HEK293 (cell line): ENCODE measurements around the gene BCL7A.

Source experiments
- CTCF ChIA-PET: fragments of 350-600 bp; formaldehyde crosslinking; extraction: SDS; loops from one replicate; lab custom pipeline; 2021; ENCODE audit warnings: antibody characterized with exemption; lab: Yijun Ruan, JAX
- POLR2A ChIA-PET: fragments of 300-600 bp; formaldehyde crosslinking; extraction: SDS; loops from one replicate; lab custom pipeline; 2020; ENCODE audit warnings: antibody characterized with exemption, inconsistent platforms; lab: Yijun Ruan, JAX
- H3K27ac ChIP-seq: fragments of 200-500 bp; sonication (Bioruptor generic); 2 replicates; pipeline ENCODE4 v1.5.1; 2014; ENCODE audit warnings: low read depth, low read length, control low read depth, inconsistent platforms; ENCODE audit errors: extremely low read depth
- H3K36me3 ChIP-seq, 2 experiments: fragments of 200-500 bp in 1 of 2; sonication (Bioruptor generic) in 1 of 2; 1 replicate in 1 of 2; 2 replicates in 1 of 2; pipeline ENCODE4 v1.5.1; 2014 to 2017; ENCODE audit warnings: inconsistent platforms in 2 of 2, low read length in 2 of 2; ENCODE audit not compliant: control insufficient read depth in 2 of 2, insufficient read depth in 1 of 2
- H3K4me1 ChIP-seq: fragments of 200-500 bp; sonication (Bioruptor generic); 2 replicates; pipeline ENCODE4 v1.5.1; 2014; ENCODE audit warnings: mild to moderate bottlenecking, low read length, inconsistent platforms; ENCODE audit not compliant: control insufficient read depth, insufficient read depth
- H3K4me3 ChIP-seq: 2 replicates; pipeline ENCODE4 v1.5.1; 2011; ENCODE audit warnings: low read depth, mild to moderate bottlenecking, control low read depth, low read length, moderate library complexity
- H3K9me3 ChIP-seq: fragments of 200-500 bp; sonication (Bioruptor generic); 2 replicates; pipeline ENCODE4 v1.5.1; 2014; ENCODE audit warnings: low read depth, low read length, inconsistent platforms; ENCODE audit not compliant: control insufficient read depth, insufficient read depth
- GLI2 ChIP-seq: fragments of 450-650 bp; formaldehyde crosslinking; IDR thresholded peaks from 2 replicates; pipeline ENCODE4; 2017; ENCODE audit warnings: missing biosample characterization, missing genetic modification characterization, low read depth, borderline replicate concordance
- GLIS2 ChIP-seq: fragments of 450-650 bp; formaldehyde crosslinking; IDR thresholded peaks from 2 replicates; pipeline ENCODE4 v1.5.1; 2016; ENCODE audit warnings: missing biosample characterization, missing genetic modification characterization
- INSM2 ChIP-seq: fragments of 450-650 bp; formaldehyde crosslinking; IDR thresholded peaks from 2 replicates; pipeline ENCODE4 v1.5.1; 2016; ENCODE audit warnings: missing biosample characterization, missing genetic modification characterization
- KLF9 ChIP-seq: fragments of 450-650 bp; formaldehyde crosslinking; IDR thresholded peaks from 2 replicates; pipeline ENCODE4 v1.5.1; 2016; ENCODE audit warnings: missing biosample characterization, missing genetic modification characterization, low read depth
- PATZ1 ChIP-seq: fragments of 450-650 bp; formaldehyde crosslinking; IDR thresholded peaks from 2 replicates; pipeline ENCODE4 v1.5.1; 2016; ENCODE audit warnings: missing biosample characterization, missing genetic modification characterization
- PRDM1 ChIP-seq: fragments of 450-650 bp; formaldehyde crosslinking; IDR thresholded peaks from 2 replicates; pipeline ENCODE4; 2016; ENCODE audit warnings: missing biosample characterization, missing genetic modification characterization
- PRDM10 ChIP-seq: fragments of 450-650 bp; formaldehyde crosslinking; IDR thresholded peaks from 2 replicates; pipeline ENCODE4 v1.5.1; 2016; ENCODE audit warnings: missing biosample characterization, missing genetic modification characterization
- TRIM28 ChIP-seq: IDR thresholded peaks from 2 replicates; pipeline ENCODE4 v1.6.1; 2011; ENCODE audit warnings: low read length, control low read depth, borderline replicate concordance
- ZFP3 ChIP-seq: fragments of 450-650 bp; formaldehyde crosslinking; IDR thresholded peaks from 2 replicates; pipeline ENCODE4 v1.5.1; 2016; ENCODE audit warnings: low read depth, missing biosample characterization, missing genetic modification characterization
- ZIC2 ChIP-seq: fragments of 450-650 bp; formaldehyde crosslinking; IDR thresholded peaks from 2 replicates; pipeline ENCODE4 v1.5.1; 2016; ENCODE audit warnings: missing biosample characterization, missing genetic modification characterization
- ZNF155 ChIP-seq: fragments of 450-650 bp; formaldehyde crosslinking; IDR thresholded peaks from 2 replicates; pipeline ENCODE4 v1.5.1; 2016; ENCODE audit warnings: missing biosample characterization, missing genetic modification characterization
- ZNF292 ChIP-seq: fragments of 450-650 bp; formaldehyde crosslinking; IDR thresholded peaks from 2 replicates; pipeline ENCODE4 v1.5.1; 2016; ENCODE audit warnings: low read depth, missing biosample characterization, missing genetic modification characterization, borderline replicate concordance
- ZNF302 ChIP-seq: fragments of 450-650 bp; formaldehyde crosslinking; IDR thresholded peaks from 2 replicates; pipeline ENCODE4 v1.5.1; 2016; ENCODE audit warnings: missing biosample characterization, missing genetic modification characterization, low read depth
- ZNF433 ChIP-seq: fragments of 450-650 bp; formaldehyde crosslinking; IDR thresholded peaks from 2 replicates; pipeline ENCODE4 v1.5.1; 2016; ENCODE audit warnings: missing biosample characterization, missing genetic modification characterization, low read depth
- ZNF449 ChIP-seq: fragments of 450-650 bp; formaldehyde crosslinking; IDR thresholded peaks from 2 replicates; pipeline ENCODE4 v1.5.1; 2017; ENCODE audit warnings: missing biosample characterization, mild to moderate bottlenecking, missing genetic modification characterization, moderate library complexity
- ZNF473 ChIP-seq: fragments of 450-650 bp; formaldehyde crosslinking; IDR thresholded peaks from 2 replicates; pipeline ENCODE4 v1.5.1; 2017; ENCODE audit warnings: missing biosample characterization, missing genetic modification characterization
- ZNF510 ChIP-seq: fragments of 450-650 bp; formaldehyde crosslinking; IDR thresholded peaks from 2 replicates; pipeline ENCODE4 v1.5.1; 2018; ENCODE audit warnings: mild to moderate bottlenecking, missing genetic modification characterization, missing biosample characterization; ENCODE audit not compliant: insufficient replicate concordance
- ZNF530 ChIP-seq: fragments of 450-650 bp; formaldehyde crosslinking; IDR thresholded peaks from 2 replicates; pipeline ENCODE4 v1.5.1; 2016; ENCODE audit warnings: low read depth, missing biosample characterization, missing genetic modification characterization
- ZNF624 ChIP-seq: fragments of 450-650 bp; formaldehyde crosslinking; IDR thresholded peaks from 2 replicates; pipeline ENCODE4 v1.5.1; 2017; ENCODE audit warnings: missing biosample characterization, missing genetic modification characterization
- ZNF776 ChIP-seq: fragments of 450-650 bp; formaldehyde crosslinking; IDR thresholded peaks from 2 replicates; pipeline ENCODE4 v1.5.0; 2017; ENCODE audit warnings: missing biosample characterization, missing genetic modification characterization, borderline replicate concordance

The BCL7A gene

GRCh38 chr12:122050706-122051105 lies 29.0 kb downstream of the BCL7A start:
- H3K9me3 ChIP-seq = no peaks in the 10 kb centered on the region

GRCh38 chr12:122051231-122051876 lies 29.7 kb downstream of the BCL7A start:
- TF ChIP-seq GLIS2 (tag by site-specific recombination) (0 out of 2 replicates have a peak, but pooled peaks have one; percentile 16), ZIC2 (0 out of 2 replicates have a peak, but pooled peaks have one; percentile 13), TRIM28 (no peak)
- TF ChIP-seq, all 188 proteins: peak for 2
- ChIA-PET CTCF (interaction anchor here (0.6 to 7.8 kb wide), 6 partner anchors 71 to 284 kb away, joined by 3 to 110 read pairs (median 3); no protein-coding TSS in a partner anchor), POLR2A (interaction anchor here (0.7 kb wide), 2 partner anchors 12 to 265 kb away, joined by 4 to 8 read pairs; no protein-coding TSS in a partner anchor)
- Histone ChIP-seq H3K4me3 (no peak overlapping the region), H3K36me3 (peaks cover 24 to 38% of the 10 kb centered on the region in 2 experiments; a peak in 2 of 3 replicates), H3K9me3 (no peaks in the 10 kb centered on the region), H3K4me1 (no peaks in the 10 kb centered on the region; the same call in 1 of the 2 replicates), H3K27ac (no peak overlapping the region)

More at GRCh38 chr12:122050706-122051105, 29.0 kb downstream of the BCL7A start:
- Histone ChIP-seq H3K36me3 (peaks cover 23 to 37% of the 10 kb centered on the region in 2 experiments; a peak in 2 of 3 replicates), H3K4me1 (no peaks in the 10 kb centered on the region; the same call in 1 of the 2 replicates), H3K27ac (no peak overlapping the region), H3K4me3 (no peak overlapping the region)
- ChIA-PET POLR2A (no interaction called here), CTCF (interaction anchor here (0.7 to 7.8 kb wide), 5 partner anchors 72 to 285 kb away, joined by 3 to 110 read pairs (median 3); no protein-coding TSS in a partner anchor)
- TF ChIP-seq PATZ1 = no peak
- TF ChIP-seq PRDM1 (tag by site-specific recombination) = no peak
- no peak for TF ChIP-seq ZNF292
- no peak for TF ChIP-seq ZNF776 (tag by site-specific recombination)
- no peak for TF ChIP-seq GLI2 (tag by site-specific recombination)
- no peak for TF ChIP-seq ZNF624 (tag by site-specific recombination)
- TF ChIP-seq ZNF510 = no peak
- TF ChIP-seq ZNF473 (tag by site-specific recombination) = no peak
- TF ChIP-seq ZFP3 (tag by site-specific recombination) = no peak

- ChIA-PET POLR2A (interaction anchor here (0.7 kb wide), 2 partner anchors 11 to 266 kb away, joined by 4 to 8 read pairs; no protein-coding TSS in a partner anchor), CTCF (interaction anchor here (7.8 kb wide), 1 partner anchor 70 kb away, joined by 110 read pairs; no protein-coding TSS in a partner anchor)
- no peaks in the 10 kb centered on the region; the same call in 1 of the 2 replicates for H3K4me1 ChIP-seq
- H3K27ac ChIP-seq = no peak overlapping the region
- H3K4me3 ChIP-seq = no peak overlapping the region
- H3K36me3 ChIP-seq = peaks cover 25 to 44% of the 10 kb centered on the region in 2 experiments; a peak in 2 of 3 replicates
- H3K9me3 ChIP-seq = no peaks in the 10 kb centered on the region
- TF ChIP-seq ZFP3 (tag by site-specific recombination) (no peak), ZNF530 (tag by site-specific recombination) (no peak), ZNF433 (tag by site-specific recombination) (no peak), KLF9 (tag by site-specific recombination) (no peak), INSM2 (tag by site-specific recombination) (no peak), ZNF155 (no peak), ZNF449 (tag by site-specific recombination) (no peak), ZNF302 (tag by site-specific recombination) (no peak), PRDM10 (tag by site-specific recombination) (no peak)
Measured at GRCh38 chr12:122052285-122052684, 30.6 kb downstream of the BCL7A start.
